GM19324 (cell line): Measurements from ENCODE around the gene ABCG4.
"Not testable (repeated sequence)": the region's sequence is repeated elsewhere in the genome, so short reads cannot be mapped to it uniquely, and the experiment has no call there.

Source experiments
- ATAC-seq: cut with Tn5 transposase; IDR thresholded peaks from one replicate; pipeline ENCODE4 v1.9.1; 2021; ENCODE audit warnings: mild to moderate bottlenecking, moderate library complexity; ENCODE audit not compliant: unreplicated experiment, low FRiP score

ABCG4 gene

GRCh38 chr11:119115484-119116234 is 33.2 kb upstream of the ABCG4 start:
- no peak for ATAC-seq

GRCh38 chr11:119116235-119116594 is 32.6 kb upstream of the ABCG4 start:
- ATAC-seq, result no peak

GRCh38 chr11:119116601-119117000 is 32.3 kb upstream of the ABCG4 start:
- no peak for ATAC-seq

- ATAC-seq, result no peak
Measured at GRCh38 chr11:119117004-119117706, 31.7 kb upstream of the ABCG4 start.

GRCh38 chr11:119118227-119118626 is 30.6 kb upstream of the ABCG4 start:
- ATAC-seq, result no peak

GRCh38 chr11:119118946-119119345 is 29.9 kb upstream of the ABCG4 start:
- ATAC-seq, result no peak

- ATAC-seq, result no peak
Measured at GRCh38 chr11:119120639-119121007, 28.2 kb upstream of the ABCG4 start.

- peak; percentile 98 for ATAC-seq
Measured at GRCh38 chr11:119121008-119121810, 27.6 kb upstream of the ABCG4 start, which contains the start of gene HINFP. Gene HINFP, plus strand, starts transcription at chr11:119121580. Its CDS starts 5,365 bp downstream, at chr11:119126945.

GRCh38 chr11:119121811-119122124 is 27.1 kb upstream of the ABCG4 start:
- no peak for ATAC-seq

GRCh38 chr11:119125821-119126220 is 23.0 kb upstream of the ABCG4 start:
- ATAC-seq, result no peak

- no peak for ATAC-seq
Measured at GRCh38 chr11:119126675-119127268, 22.1 kb upstream of the ABCG4 start.

- no peak for ATAC-seq
Measured at GRCh38 chr11:119130662-119131061, 18.2 kb upstream of the ABCG4 start.

- ATAC-seq, result no peak
Measured at GRCh38 chr11:119134389-119134978, 14.4 kb upstream of the ABCG4 start.

- ATAC-seq, result not testable (repeated sequence)
Measured at GRCh38 chr11:119139276-119139675, 9.6 kb upstream of the ABCG4 start.

- no peak for ATAC-seq
Measured at GRCh38 chr11:119144825-119145486, 3.9 kb upstream of the ABCG4 start.

GRCh38 chr11:119145551-119145950 is 3.3 kb upstream of the ABCG4 start:
- ATAC-seq, result no peak

GRCh38 chr11:119147604-119148333 is 1.1 kb upstream of the ABCG4 start:
- no peak for ATAC-seq

GRCh38 chr11:119148720-119149017 is 183 bp upstream of the ABCG4 start:
- no peak for ATAC-seq

- no peak for ATAC-seq
Measured at GRCh38 chr11:119149786-119150275, 979 bp downstream of the ABCG4 start.
